ENCODE results near the gene PEA15.

The PEA15 gene

GRCh38 chr1:160191756-160192155, 13.4 kb upstream of the PEA15 start:
- Mint-ChIP-seq H3K9me3 (no peaks in the 10 kb centered on the region), H3K4me1 (no peaks in the 10 kb centered on the region), H3K27me3 (peaks cover 29% of the 10 kb centered on the region), H3K36me3 (no peaks in the 10 kb centered on the region), H3K4me3 (no peak overlapping the region), H3K27ac (no peak overlapping the region)
- no peak for DNase-seq
- CTCF ChIA-PET: interaction anchor here (0.9 to 6.6 kb wide), 10 partner anchors 11 to 185 kb away, joined by 3 to 119 read pairs (median 8); no protein-coding TSS in a partner anchor

GRCh38 chr1:160192234-160192633, 12.9 kb upstream of the PEA15 start:
- DNase-seq: no peak
- H3K36me3 Mint-ChIP-seq: no peaks in the 10 kb centered on the region
- CTCF ChIA-PET: interaction anchor here (0.6 to 6.6 kb wide), 14 partner anchors 10 to 184 kb away, joined by 3 to 119 read pairs (median 4); no protein-coding TSS in a partner anchor
- no peaks in the 10 kb centered on the region for H3K4me1 Mint-ChIP-seq
- no peak overlapping the region for H3K4me3 Mint-ChIP-seq
- H3K27me3 Mint-ChIP-seq: peaks cover 24% of the 10 kb centered on the region
- no peaks in the 10 kb centered on the region for H3K9me3 Mint-ChIP-seq
- H3K27ac Mint-ChIP-seq: no peak overlapping the region

- Mint-ChIP-seq H3K36me3 (no peaks in the 10 kb centered on the region), H3K27ac (no peak overlapping the region), H3K27me3 (peaks cover 19% of the 10 kb centered on the region), H3K4me3 (no peak overlapping the region), H3K9me3 (no peaks in the 10 kb centered on the region), H3K4me1 (no peaks in the 10 kb centered on the region)
- DNase-seq: peak; percentile 86
- CTCF ChIA-PET: interaction anchor here (0.6 to 6.6 kb wide), 23 partner anchors 9 to 186 kb away, joined by 3 to 119 read pairs (median 3); no protein-coding TSS in a partner anchor
Measured at GRCh38 chr1:160193091-160193819, 11.9 kb upstream of the PEA15 start.

GRCh38 chr1:160193832-160194736, 11.1 kb upstream of the PEA15 start:
- no peaks in the 10 kb centered on the region for H3K36me3 Mint-ChIP-seq

GRCh38 chr1:160194737-160195059, 10.5 kb upstream of the PEA15 start:
- DNase-seq: no peak
- Mint-ChIP-seq H3K4me1 (no peaks in the 10 kb centered on the region), H3K27me3 (peaks cover 15% of the 10 kb centered on the region), H3K27ac (no peak overlapping the region), H3K36me3 (no peaks in the 10 kb centered on the region), H3K4me3 (no peak overlapping the region), H3K9me3 (no peaks in the 10 kb centered on the region)
- CTCF ChIA-PET: interaction anchor here (0.7 to 2.4 kb wide), 5 partner anchors 56 to 97 kb away, joined by 3 to 8 read pairs (median 8); no protein-coding TSS in a partner anchor

More at GRCh38 chr1:160193832-160194736, 11.1 kb upstream of the PEA15 start:
- no peak overlapping the region for H3K4me3 Mint-ChIP-seq
- peaks cover 15% of the 10 kb centered on the region for H3K27me3 Mint-ChIP-seq
- no peaks in the 10 kb centered on the region for H3K9me3 Mint-ChIP-seq
- H3K4me1 Mint-ChIP-seq: no peaks in the 10 kb centered on the region
- H3K27ac Mint-ChIP-seq: no peak overlapping the region
- CTCF ChIA-PET: interaction anchor here (0.6 to 6.6 kb wide), 21 partner anchors 8 to 185 kb away, joined by 3 to 119 read pairs (median 3); no protein-coding TSS in a partner anchor
- no peak for DNase-seq

GRCh38 chr1:160196143-160196542, 9.0 kb upstream of the PEA15 start:
- Mint-ChIP-seq H3K9me3 (no peaks in the 10 kb centered on the region), H3K4me3 (no peak overlapping the region), H3K36me3 (no peaks in the 10 kb centered on the region), H3K4me1 (no peaks in the 10 kb centered on the region), H3K27ac (no peak overlapping the region), H3K27me3 (peaks cover 8% of the 10 kb centered on the region)
- no peak for DNase-seq
- CTCF ChIA-PET: interaction anchor here (0.5 to 2.4 kb wide), 6 partner anchors 50 to 117 kb away, joined by 3 to 8 read pairs (median 6); no protein-coding TSS in a partner anchor

GRCh38 chr1:160197231-160197630, 8.0 kb upstream of the PEA15 start:
- Mint-ChIP-seq H3K4me3 (no peak overlapping the region), H3K9me3 (no peaks in the 10 kb centered on the region), H3K27me3 (peaks cover 2% of the 10 kb centered on the region), H3K4me1 (no peaks in the 10 kb centered on the region), H3K27ac (no peak overlapping the region), H3K36me3 (no peaks in the 10 kb centered on the region)
- no peak for DNase-seq
- CTCF ChIA-PET: interaction anchor here (1.7 to 2.2 kb wide), 2 partner anchors 92 to 95 kb away, joined by 4 to 6 read pairs; no protein-coding TSS in a partner anchor

- Mint-ChIP-seq H3K27me3 (no peaks in the 10 kb centered on the region), H3K4me1 (peaks cover 12% of the 10 kb centered on the region), H3K9me3 (no peaks in the 10 kb centered on the region), H3K27ac (no peak overlapping the region), H3K36me3 (no peaks in the 10 kb centered on the region), H3K4me3 (no peak overlapping the region)
- CTCF ChIA-PET: interaction anchor here (1.3 to 2.9 kb wide), 3 partner anchors 8 to 52 kb away, joined by 3 to 20 read pairs (median 3); partner anchors contain the start of gene CASQ1
- DNase-seq: no peak
Measured at GRCh38 chr1:160200786-160201185, 4.4 kb upstream of the PEA15 start.

- DNase-seq: no peak
- H3K4me3 Mint-ChIP-seq: peak overlapping the region; percentile 88
- CTCF ChIA-PET: interaction anchor here (1.4 to 3.3 kb wide), 2 partner anchors 25 to 48 kb away, joined by 3 to 15 read pairs; no protein-coding TSS in a partner anchor
- H3K27ac Mint-ChIP-seq: peak overlapping the region; percentile 22
- H3K36me3 Mint-ChIP-seq: no peaks in the 10 kb centered on the region
- no peaks in the 10 kb centered on the region for H3K9me3 Mint-ChIP-seq
- no peaks in the 10 kb centered on the region for H3K27me3 Mint-ChIP-seq
- peaks cover 30% of the 10 kb centered on the region for H3K4me1 Mint-ChIP-seq
Measured at GRCh38 chr1:160204526-160205241, 500 bp upstream of the PEA15 start.

GRCh38 chr1:160206036-160206389, 829 bp downstream of the PEA15 start:
- CTCF ChIA-PET: interaction anchor here (0.6 to 1.8 kb wide), 3 partner anchors 14 to 171 kb away, joined by 3 to 4 read pairs (median 3); no protein-coding TSS in a partner anchor
- peaks cover 30% of the 10 kb centered on the region for H3K4me1 Mint-ChIP-seq
- DNase-seq: peak; percentile 60

GRCh38 chr1:160206421-160207117, 1.4 kb downstream of the PEA15 start:
- Mint-ChIP-seq H3K4me3 (peak overlapping the region; percentile 88), H3K27ac (peak overlapping the region; percentile 2), H3K27me3 (no peaks in the 10 kb centered on the region), H3K4me1 (peaks cover 30% of the 10 kb centered on the region), H3K9me3 (no peaks in the 10 kb centered on the region), H3K36me3 (peaks cover 3% of the 10 kb centered on the region)
- CTCF ChIA-PET: interaction anchor here (0.6 to 1.8 kb wide), 4 partner anchors 14 to 170 kb away, joined by 3 to 7 read pairs (median 4); no protein-coding TSS in a partner anchor
- no peak for DNase-seq

More at GRCh38 chr1:160206036-160206389, 829 bp downstream of the PEA15 start:
- Mint-ChIP-seq H3K4me3 (peak overlapping the region; percentile 88), H3K36me3 (no peaks in the 10 kb centered on the region), H3K9me3 (no peaks in the 10 kb centered on the region), H3K27ac (peak overlapping the region; percentile 2), H3K27me3 (no peaks in the 10 kb centered on the region)

- peak overlapping the region; percentile 51 for H3K27ac Mint-ChIP-seq
- peak overlapping the region; percentile 88 for H3K4me3 Mint-ChIP-seq
- peaks cover 30% of the 10 kb centered on the region for H3K4me1 Mint-ChIP-seq
- no peaks in the 10 kb centered on the region for H3K9me3 Mint-ChIP-seq
- no peak for DNase-seq
- H3K36me3 Mint-ChIP-seq: peaks cover 3% of the 10 kb centered on the region
- CTCF ChIA-PET: interaction anchor here (1.3 to 3.2 kb wide), 3 partner anchors 45 to 169 kb away, joined by 4 to 16 read pairs (median 7); no protein-coding TSS in a partner anchor
- no peaks in the 10 kb centered on the region for H3K27me3 Mint-ChIP-seq
Measured at GRCh38 chr1:160207118-160207650, 2.0 kb downstream of the PEA15 start.

All from activated naive CD4-positive, alpha-beta T cell treated with anti-CD3 and anti-CD28 coated beads, Interleukin-2, amount 10 ng/mL, durations not matched to agents 7 days and 5 days (primary cell).